Ramos (cell line): Measurements from ENCODE around the gene ARSG.

Experiments
- in situ Hi-C: fragments of 300-500 bp; cut with MboI; formaldehyde crosslinking; loops from one replicate; pipeline ENCODE4 v1.14.3; 2022; ENCODE audit warnings: low sequenced_read_pairs; ENCODE audit not compliant: unreplicated experiment

Gene ARSG

GRCh38 chr17:68437979-68438822 lies 146.9 kb downstream of the ARSG start:
- in situ Hi-C loops = loop anchor here (10.0 kb wide), 1 partner anchor 263 kb away; no protein-coding TSS in a partner anchor

- in situ Hi-C loops = loop anchor here (10.0 kb wide), 1 partner anchor 265 kb away; no protein-coding TSS in a partner anchor
Observed at GRCh38 chr17:68439656-68440290, 148.5 kb downstream of the ARSG start.

- in situ Hi-C loops = no loop called here
Observed at GRCh38 chr17:68440526-68440925, 149.2 kb downstream of the ARSG start.

- in situ Hi-C loops = no loop called here
Observed at GRCh38 chr17:68441070-68441770, 149.9 kb downstream of the ARSG start.

GRCh38 chr17:68443972-68444464 lies 152.7 kb downstream of the ARSG start:
- in situ Hi-C loops = no loop called here

- in situ Hi-C loops = no loop called here
Observed at GRCh38 chr17:68445671-68446070, 154.4 kb downstream of the ARSG start.

GRCh38 chr17:68446626-68447041 lies 155.3 kb downstream of the ARSG start:
- in situ Hi-C loops = no loop called here

- in situ Hi-C loops = no loop called here
Observed at GRCh38 chr17:68449021-68449739, 157.9 kb downstream of the ARSG start.

- in situ Hi-C loops = loop anchor here (25.0 kb wide), 1 partner anchor 638 kb away; no protein-coding TSS in a partner anchor
Observed at GRCh38 chr17:68450391-68450790, 159.1 kb downstream of the ARSG start.

GRCh38 chr17:68450801-68451200 lies 159.5 kb downstream of the ARSG start:
- in situ Hi-C loops = loop anchor here (25.0 kb wide), 1 partner anchor 638 kb away; no protein-coding TSS in a partner anchor

GRCh38 chr17:68451670-68452354 lies 160.5 kb downstream of the ARSG start:
- in situ Hi-C loops = loop anchor here (25.0 kb wide), 1 partner anchor 640 kb away; no protein-coding TSS in a partner anchor

- in situ Hi-C loops = loop anchor here (25.0 kb wide), 1 partner anchor 641 kb away; no protein-coding TSS in a partner anchor
Observed at GRCh38 chr17:68452724-68453290, 161.5 kb downstream of the ARSG start.

- in situ Hi-C loops = loop anchor here (25.0 kb wide), 1 partner anchor 642 kb away; no protein-coding TSS in a partner anchor
Observed at GRCh38 chr17:68453991-68454665, 162.8 kb downstream of the ARSG start.

- in situ Hi-C loops = loop anchor here (25.0 kb wide), 1 partner anchor 644 kb away; no protein-coding TSS in a partner anchor
Observed at GRCh38 chr17:68455901-68456338, 164.6 kb downstream of the ARSG start.

GRCh38 chr17:68456339-68457167 lies 165.3 kb downstream of the ARSG start:
- in situ Hi-C loops = loop anchor here (25.0 kb wide), 1 partner anchor 644 kb away; no protein-coding TSS in a partner anchor

- in situ Hi-C loops = loop anchor here (25.0 kb wide), 1 partner anchor 645 kb away; no protein-coding TSS in a partner anchor
Observed at GRCh38 chr17:68457168-68457538, 165.9 kb downstream of the ARSG start, which contains the start of gene WIPI1. Gene WIPI1 (minus strand): TSS chr17:68457496. CDS start chr17:68457421, 75 bp downstream.
